Liver (tissue), 9 donors: Measurements from ENCODE around the gene TNNI3. TPM values are rescaled to one million over a fixed set of nuclear protein-coding genes. Genes with fewer than 3 reads are reported as not detected.

Experiments
- DNase-seq: peaks from one replicate; pipeline ENCODE4 v3.0.0-alpha.2; 2017; ENCODE audit warnings: low spot score
- H3K27ac ChIP-seq, 2 donors: one replicate each; pipeline ENCODE4 v1.7.0; 2013; ENCODE audit warnings: inconsistent platforms in 2 of 2, low read length in 2 of 2, control low read depth in 1 of 2, low read depth in 1 of 2, mild to moderate bottlenecking in 1 of 2
- H3K27me3 ChIP-seq, 4 donors: one replicate each; pipeline versions ENCODE4 v1.6.1 to v1.7.0; 2013; ENCODE audit warnings: low read length in 3 of 4, inconsistent platforms in 1 of 4, mild to moderate bottlenecking in 1 of 4, moderate library complexity in 1 of 4; ENCODE audit not compliant: control insufficient read depth in 4 of 4, insufficient read depth in 4 of 4
- H3K36me3 ChIP-seq, 4 donors: one replicate each; pipeline versions ENCODE4 v1.6.1 to v1.7.0; 2013; ENCODE audit warnings: low read length in 3 of 4, mild to moderate bottlenecking in 3 of 4, low read depth in 1 of 4, moderate library complexity in 1 of 4; ENCODE audit not compliant: control insufficient read depth in 4 of 4, insufficient read depth in 3 of 4
- H3K4me1 ChIP-seq, 4 donors: one replicate each; pipeline versions ENCODE4 v1.6.1 to v1.7.0; 2013; ENCODE audit warnings: low read length in 3 of 4, mild to moderate bottlenecking in 3 of 4, moderate library complexity in 1 of 4; ENCODE audit not compliant: control insufficient read depth in 4 of 4, insufficient read depth in 4 of 4
- H3K4me3 ChIP-seq, 3 donors: one replicate each; pipeline versions ENCODE4 v1.6.1 to v1.7.0; 2013; ENCODE audit warnings: low read length in 3 of 3, control low read depth in 1 of 3, low read depth in 1 of 3, mild to moderate bottlenecking in 1 of 3
- H3K9ac ChIP-seq, 2 donors: one replicate each; pipeline ENCODE4 v1.7.0; 2013; ENCODE audit warnings: low read length in 2 of 2, mild to moderate bottlenecking in 2 of 2, moderate library complexity in 2 of 2, control low read depth in 1 of 2, low read depth in 1 of 2
- H3K9me3 ChIP-seq, 4 donors: one replicate each; pipeline versions ENCODE4 v1.6.1 to v1.7.0; 2013; ENCODE audit warnings: low read length in 3 of 4; ENCODE audit not compliant: control insufficient read depth in 4 of 4
- ATF3 ChIP-seq: IDR thresholded peaks from 2 replicates; pipeline ENCODE4 v1.6.1; 2016; ENCODE audit warnings: antibody characterized with exemption
- CTCF ChIP-seq: fragments of 150-350 bp; IDR thresholded peaks from 2 replicates; pipeline ENCODE4 v1.5.1; 2017; ENCODE audit warnings: improper control_type of control experiment, low read depth, low read length; ENCODE audit not compliant: missing input control
- EGR1 ChIP-seq, 2 donors: IDR thresholded peaks; 2 replicates each; pipeline ENCODE4 v1.6.1; 2016 to 2018; ENCODE audit warnings: antibody characterized with exemption in 2 of 2, low read depth in 2 of 2
- FOXA1 ChIP-seq: IDR thresholded peaks from 2 replicates; pipeline ENCODE4 v1.6.1; 2016; ENCODE audit warnings: antibody characterized with exemption
- FOXA2 ChIP-seq: IDR thresholded peaks from 2 replicates; pipeline ENCODE4 v1.6.1; 2016; ENCODE audit warnings: antibody characterized with exemption
- GABPA ChIP-seq, 2 donors: IDR thresholded peaks in 1 of 2; conservative IDR thresholded peaks in 1 of 2; 2 replicates each; pipeline ENCODE4 v1.6.1; 2016; ENCODE audit warnings: antibody characterized with exemption in 2 of 2, mild to moderate bottlenecking in 1 of 2, moderate library complexity in 1 of 2
- HNF4A ChIP-seq, 2 donors: conservative IDR thresholded peaks; 2 replicates each; pipeline ENCODE4 v1.6.1; 2016; ENCODE audit warnings: antibody characterized with exemption in 2 of 2, mild to moderate bottlenecking in 2 of 2
- HNF4G ChIP-seq: IDR thresholded peaks from 2 replicates; pipeline ENCODE4 v1.6.1; 2016; ENCODE audit warnings: antibody characterized with exemption
- JUND ChIP-seq, 2 donors: IDR thresholded peaks; 2 replicates each; pipeline ENCODE4 v1.6.1; 2016; ENCODE audit warnings: antibody characterized with exemption in 2 of 2
- MAX ChIP-seq: IDR thresholded peaks from 2 replicates; pipeline ENCODE4 v1.6.1; 2016; ENCODE audit warnings: antibody characterized with exemption
- NR2F2 ChIP-seq: IDR thresholded peaks from 2 replicates; pipeline ENCODE4 v1.6.1; 2016; ENCODE audit warnings: antibody characterized with exemption
- RAD21 ChIP-seq, 2 donors: IDR thresholded peaks; 2 replicates each; pipeline ENCODE4 v1.6.1; 2016; ENCODE audit warnings: antibody characterized with exemption in 2 of 2, mild to moderate bottlenecking in 2 of 2
- REST ChIP-seq: IDR thresholded peaks from 2 replicates; pipeline ENCODE4 v1.6.1; 2016; ENCODE audit warnings: antibody characterized with exemption, mild to moderate bottlenecking
- RXRA ChIP-seq, 2 donors: IDR thresholded peaks; 2 replicates each; pipeline ENCODE4 v1.6.1; 2017 to 2018; ENCODE audit warnings: antibody characterized with exemption in 2 of 2, mild to moderate bottlenecking in 1 of 2
- SP1 ChIP-seq: IDR thresholded peaks from 2 replicates; pipeline ENCODE4 v1.6.1; 2018; ENCODE audit warnings: antibody characterized with exemption, mild to moderate bottlenecking
- TAF1 ChIP-seq: conservative IDR thresholded peaks from 2 replicates; pipeline ENCODE4 v1.6.1; 2016; ENCODE audit warnings: antibody characterized with exemption, mild to moderate bottlenecking
- YY1 ChIP-seq: IDR thresholded peaks from 2 replicates; pipeline ENCODE4 v1.6.1; 2016; ENCODE audit warnings: antibody characterized with exemption, mild to moderate bottlenecking
- ZBTB33 ChIP-seq: IDR thresholded peaks from 2 replicates; pipeline ENCODE4 v1.6.1; 2016; ENCODE audit warnings: antibody characterized with exemption
- WGBS: extraction: QIAGEN DNeasy Blood & Tissue Kit; methylation state at CpG from one replicate; pipeline ENCODE4 v1.1.7; 2013; 5-methylcytosine and 5-hydroxymethylcytosine counted together
- polyA plus RNA-seq, 2 donors: library from polyadenylated mRNA; stranded (reverse) in 1 of 2; unstranded in 1 of 2; fragments of 200-250 nt in 1 of 2; fragments of >200 nt in 1 of 2; fragmentation: Nextera tagmentation in 1 of 2; extraction: Ambion mirVana in 1 of 2; gene quantifications; one replicate each; pipeline versions ENCODE4 v1.2.1 to v1.2.3, GENCODE V29; 2013 to 2015
- total RNA-seq, 2 donors: library from RNA; depleted of rRNA; stranded (reverse); fragments of >200 nt; gene quantifications; one replicate each; pipeline ENCODE4 v1.2.3, GENCODE V29; 2014
- donor health status: healthy.
- donor health status: healthy.
- donor health status: healthy.
- donor health status: healthy.
- donor health status: healthy.

TNNI3 gene
- total and polyA plus RNA-seq, 4 donors = not detected

- peaks cover 3 to 12% (median 10%) of the 10 kb centered on the region in 4 donors for H3K27me3 ChIP-seq
- WGBS = 56% methylated on average over 43 of the region's 43 CpGs
- TF ChIP-seq GABPA (IDR thresholded peaks at IDR 0.05 in 1 of 2, conservative IDR thresholded peaks at IDR 0.05 in 1 of 2) = no peak
- no peak for TF ChIP-seq YY1
- TF ChIP-seq TAF1 = no peak
- TF ChIP-seq HNF4G = no peak
- no peak for TF ChIP-seq JUND (IDR thresholded peaks at IDR 0.05)
- no peak for TF ChIP-seq FOXA2
- TF ChIP-seq RAD21 (IDR thresholded peaks at IDR 0.05) = no peak
- peaks cover 2 to 8% (median 7%) of the 10 kb centered on the region in 4 donors for H3K4me1 ChIP-seq
- H3K4me3 ChIP-seq = no peak overlapping the region
- no peaks in the 10 kb centered on the region for H3K36me3 ChIP-seq
- no peak for DNase-seq
- H3K9me3 ChIP-seq = no peaks in the 10 kb centered on the region
- no peak overlapping the region for H3K27ac ChIP-seq
- no peak overlapping the region for H3K9ac ChIP-seq
These were observed 17.8 kb upstream of the TNNI3 start for GRCh38 chr19:55175117-55175867.

GRCh38 chr19:55174425-55175116 lies 17.0 kb upstream of the TNNI3 start:
- Histone ChIP-seq H3K9ac (no peak overlapping the region), H3K36me3 (no peaks in the 10 kb centered on the region), H3K4me1 (peaks cover 2 to 8% (median 5%) of the 10 kb centered on the region in 4 donors), H3K4me3 (no peak overlapping the region), H3K27me3 (peaks cover 3 to 12% (median 10%) of the 10 kb centered on the region in 4 donors), H3K9me3 (no peaks in the 10 kb centered on the region), H3K27ac (no peak overlapping the region)
- 63% methylated on average over 21 of the region's 21 CpGs for WGBS
- TF ChIP-seq HNF4A (conservative IDR thresholded peaks at IDR 0.05) (no peak), GABPA (IDR thresholded peaks at IDR 0.05 in 1 of 2, conservative IDR thresholded peaks at IDR 0.05 in 1 of 2) (no peak), JUND (IDR thresholded peaks at IDR 0.05) (no peak), RXRA (IDR thresholded peaks at IDR 0.05) (no peak), EGR1 (IDR thresholded peaks at IDR 0.05; ENCODE audit: low read depth in 2 of 2) (no peak), FOXA2 (no peak), YY1 (no peak), TAF1 (no peak), ATF3 (no peak), FOXA1 (no peak), SP1 (no peak), MAX (no peak), CTCF (no peak), REST (no peak), ZBTB33 (no peak), NR2F2 (no peak), HNF4G (no peak), RAD21 (IDR thresholded peaks at IDR 0.05) (no peak)
- DNase-seq = no peak
